Fibroblast of pulmonary artery (primary cell): ENCODE results near the gene KIAA1958.

Source experiments
- DNase-seq: peaks from one replicate; pipeline ENCODE4 v3.0.0-alpha.2; 2010; ENCODE audit warnings: low read depth
- H3K4me3 ChIP-seq: replicated peaks from 2 replicates; pipeline ENCODE4 v1.5.1; 2011; ENCODE audit warnings: low read depth, mild to moderate bottlenecking, control low read depth, low read length, moderate library complexity
- CTCF ChIP-seq: IDR thresholded peaks from 2 replicates; pipeline ENCODE4 v1.5.1; 2011; ENCODE audit warnings: mild to moderate bottlenecking, control low read depth, low read length, inconsistent platforms; ENCODE audit errors: missing control alignments

The KIAA1958 gene

DNA sequence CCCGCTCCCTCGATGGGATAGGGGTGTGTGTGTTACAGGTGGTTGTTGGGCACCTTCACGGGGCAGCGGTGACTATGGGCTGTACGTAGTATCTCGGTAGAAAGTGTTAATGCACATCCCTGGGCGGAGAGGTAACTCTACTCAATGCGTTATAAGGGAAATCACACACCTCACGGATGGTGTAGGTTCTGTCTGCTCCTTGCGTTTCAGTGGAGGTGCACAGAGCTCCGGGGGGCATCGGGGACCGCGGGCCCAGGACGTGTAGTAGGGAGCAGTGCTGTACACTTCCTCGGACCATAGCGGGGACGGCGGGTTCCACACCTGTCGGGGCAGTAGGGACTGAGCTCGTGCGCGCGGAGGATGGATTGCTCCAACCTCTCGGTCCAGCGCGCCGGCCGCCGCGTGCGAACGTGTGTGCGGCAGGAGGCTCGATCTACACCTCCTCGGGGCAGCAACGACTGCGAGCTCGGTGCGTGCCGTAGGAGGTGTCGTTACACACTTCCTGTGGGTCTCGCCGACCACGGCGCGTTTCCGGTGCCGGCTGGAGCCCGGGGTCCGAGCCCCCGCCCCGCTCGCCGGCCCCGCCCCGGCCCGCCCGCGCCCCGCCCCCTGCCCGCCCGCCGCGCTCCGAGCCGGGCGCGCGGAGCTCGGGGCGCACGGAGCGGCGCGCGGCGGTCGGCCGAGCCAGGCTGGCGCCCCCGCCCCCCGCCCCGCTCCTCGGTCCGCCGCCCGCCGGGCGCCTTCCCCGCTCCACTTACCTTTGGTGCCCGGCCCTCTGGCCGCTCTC is at the start of gene KIAA1958:
Gene KIAA1958 (plus strand): TSS at position 607 of the 787 bp plus-strand sequence. CDS start 87,254 bp downstream, outside the sequence.
- peak within 1 kb of the TSS; percentile 64 for H3K4me3 ChIP-seq
- peak; percentile 64 for DNase-seq
- TF ChIP-seq CTCF, result no peak

GRCh38 chr9:112437406-112437805 is 49.2 kb upstream of the KIAA1958 start:
- DNase-seq, result no peak
- no peak for TF ChIP-seq CTCF
- no peak overlapping the region for H3K4me3 ChIP-seq

DNA sequence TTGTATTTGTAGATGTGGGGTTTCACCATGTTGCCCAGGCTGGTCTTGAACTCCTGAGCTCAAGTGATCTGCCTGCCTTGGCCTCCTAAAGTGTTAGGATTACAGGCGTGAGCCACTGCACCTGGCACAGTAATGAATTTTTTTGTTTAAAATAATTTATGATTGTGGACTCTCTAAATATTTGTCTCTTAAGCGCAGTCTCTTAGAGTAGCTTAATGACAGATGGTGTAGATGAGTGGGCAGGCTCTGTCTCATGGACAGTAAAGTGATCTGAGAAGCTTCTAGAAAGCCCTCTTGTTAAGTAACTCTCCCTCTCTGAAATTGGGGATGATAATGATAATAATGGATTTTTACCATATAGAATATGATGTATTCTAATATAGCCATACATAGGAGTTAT is 47.5 kb upstream of the KIAA1958 start:
- TF ChIP-seq CTCF, result no peak
- DNase-seq, result no peak
- H3K4me3 ChIP-seq, result no peak overlapping the region

DNA sequence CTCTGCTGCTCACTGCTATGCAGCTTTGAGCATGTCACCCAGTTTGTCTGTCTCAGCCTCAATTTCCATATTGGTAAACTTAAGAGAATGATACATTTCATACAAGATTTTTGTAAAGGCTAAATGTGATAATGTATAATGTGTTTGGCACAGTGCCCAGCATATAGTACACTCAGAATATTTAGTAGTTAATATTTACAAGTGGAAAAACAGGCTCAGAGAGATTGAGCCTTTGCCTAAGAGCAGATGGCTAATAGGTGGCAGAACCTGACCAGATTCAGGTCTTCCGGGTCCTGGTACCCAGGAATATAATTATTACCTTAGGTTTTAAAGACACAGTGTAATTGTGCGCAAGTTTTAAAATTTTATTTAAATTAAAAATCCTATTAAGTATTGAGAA is 46.8 kb upstream of the KIAA1958 start:
- no peak for DNase-seq
- no peak for TF ChIP-seq CTCF
- H3K4me3 ChIP-seq, result no peak overlapping the region

DNA sequence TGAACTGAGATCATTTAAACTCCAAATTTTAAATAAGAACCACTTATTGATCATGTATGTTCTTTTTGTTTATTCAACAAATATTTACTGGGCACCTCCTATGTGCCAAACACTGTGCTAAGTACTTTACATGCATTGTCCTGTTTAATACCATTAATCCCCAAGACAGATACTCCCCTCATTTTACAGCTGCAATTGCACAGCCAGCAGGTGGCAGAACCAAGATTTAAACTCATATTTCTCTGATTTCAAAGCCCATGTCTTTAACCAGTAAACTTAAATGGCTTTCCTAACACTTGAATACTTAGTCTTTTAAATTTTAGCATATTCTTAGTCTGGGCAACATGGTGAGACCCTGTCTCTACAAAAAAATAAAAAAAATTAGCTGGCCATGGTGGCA is 43.4 kb upstream of the KIAA1958 start:
- no peak overlapping the region for H3K4me3 ChIP-seq
- DNase-seq, result peak; percentile 45
- TF ChIP-seq CTCF, result peak; percentile 59

DNA sequence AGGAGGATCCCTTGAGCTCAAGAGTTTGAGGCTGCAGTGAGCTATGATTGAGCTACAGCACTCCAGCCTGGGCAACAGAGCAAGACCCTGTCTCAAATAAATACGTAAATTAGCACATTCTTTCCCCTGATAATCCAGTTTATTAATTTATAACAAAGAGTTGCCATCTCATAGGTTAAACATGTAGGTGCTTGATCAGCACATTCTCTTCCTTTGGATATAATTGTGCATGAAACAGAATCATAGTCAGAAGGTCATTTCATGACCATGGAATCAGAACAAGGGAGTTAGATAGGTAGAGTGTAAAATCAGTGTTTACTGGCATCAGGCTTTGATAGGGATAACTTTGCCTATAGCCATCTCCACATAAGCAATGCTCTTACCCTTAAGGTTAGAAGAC is 43.0 kb upstream of the KIAA1958 start:
- no peak for TF ChIP-seq CTCF
- H3K4me3 ChIP-seq, result no peak overlapping the region
- DNase-seq, result no peak

GRCh38 chr9:112445196-112445595 is 41.4 kb upstream of the KIAA1958 start:
- no peak for TF ChIP-seq CTCF
- H3K4me3 ChIP-seq, result no peak overlapping the region
- DNase-seq, result no peak
